ENCODE data around the gene PTMA. TPM values are rescaled to one million over a fixed set of nuclear protein-coding genes. Genes with fewer than 3 reads are reported as not detected.

PTMA gene
- total RNA-seq, result 654 and 669 TPM in 2 replicates

GRCh38 chr2:231707927-231708772 is at the start of gene PTMA:
TSS of gene PTMA (plus strand) at chr2:231708525. CDS start at chr2:231708707, 182 bp downstream.

Other genes starting within 250 kb of the PTMA start
- gene NCL, start 244.0 kb upstream of the PTMA start, total RNA-seq, result 53.9 and 91.1 TPM in 2 replicates
- not detected in 2 replicates for gene NMUR1, start 178.1 kb upstream of the PTMA start, total RNA-seq
- not detected in 2 replicates for gene TEX44, start 115.7 kb upstream of the PTMA start, total RNA-seq
- gene PDE6D, start 72.8 kb downstream of the PTMA start, total RNA-seq, result 27.7 and 41.3 TPM in 2 replicates
- gene COPS7B, start 77.9 kb downstream of the PTMA start, total RNA-seq, result 21.8 and 26.8 TPM in 2 replicates
- 0.58 TPM in 1 of 2 replicates, not detected in the other for gene NPPC, start 217.9 kb downstream of the PTMA start, total RNA-seq